HepG2 (cell line): Measurements from ENCODE around the gene SQOR. TPM values are rescaled to one million over a fixed set of nuclear protein-coding genes. Genes with fewer than 3 reads are reported as not detected.

Experiments used
- HOXA9 ChIP-seq: sonication (generic); formaldehyde crosslinking; IDR thresholded peaks from 2 replicates; pipeline ENCODE4 v1.8.1; 2022; ENCODE audit warnings: missing genetic modification reagents, mild to moderate bottlenecking, moderate library complexity, borderline replicate concordance
- IRF2 ChIP-seq: IDR thresholded peaks from 2 replicates; pipeline ENCODE4 v1.6.1; 2018; ENCODE audit warnings: missing genetic modification reagents, missing compliant biosample characterization
- KMT2A ChIP-seq: sonication (generic); formaldehyde crosslinking; IDR thresholded peaks from 2 replicates; pipeline ENCODE4 v1.4.0; 2020; ENCODE audit warnings: missing genetic modification reagents
- NFE2L2 ChIP-seq: fragments of 150-350 bp; IDR thresholded peaks from 2 replicates; pipeline ENCODE4 v1.6.1; 2014; ENCODE audit warnings: low read length
- NFYC ChIP-seq: IDR thresholded peaks from 2 replicates; pipeline ENCODE4 v1.6.1; 2016; ENCODE audit warnings: missing genetic modification reagents, missing compliant biosample characterization
- RXRA ChIP-seq: sonication (generic); formaldehyde crosslinking; IDR thresholded peaks from 2 replicates; pipeline ENCODE4 v1.5.1; 2020; ENCODE audit warnings: missing genetic modification reagents
- TBX3 ChIP-seq: fragments of 450-650 bp; IDR thresholded peaks from 2 replicates; pipeline ENCODE4 v1.6.1; 2017; ENCODE audit warnings: antibody characterized with exemption, mild to moderate bottlenecking, inconsistent platforms, borderline replicate concordance
- ZBTB7A ChIP-seq: sonication (generic); formaldehyde crosslinking; IDR thresholded peaks from 2 replicates; pipeline ENCODE4 v1.8.0; 2022; ENCODE audit warnings: mild to moderate bottlenecking, missing genetic modification reagents
- ZFP36L2 ChIP-seq: sonication (generic); formaldehyde crosslinking; IDR thresholded peaks from 2 replicates; pipeline ENCODE4 v1.4.0; 2020; ENCODE audit warnings: missing genetic modification reagents
- ZNF383 ChIP-seq: sonication (generic); formaldehyde crosslinking; IDR thresholded peaks from 2 replicates; pipeline ENCODE4 v1.4.0; 2020; ENCODE audit warnings: missing genetic modification reagents, mild to moderate bottlenecking, borderline replicate concordance
- ZNF709 ChIP-seq: sonication (generic); formaldehyde crosslinking; IDR thresholded peaks from 2 replicates; pipeline ENCODE4 v1.5.0; 2020; ENCODE audit warnings: mild to moderate bottlenecking, missing genetic modification reagents
- ZNF749 ChIP-seq: sonication (generic); formaldehyde crosslinking; IDR thresholded peaks from 2 replicates; pipeline ENCODE4 v1.8.0; 2022; ENCODE audit warnings: mild to moderate bottlenecking, missing genetic modification reagents, moderate library complexity, borderline replicate concordance
- ZNF777 ChIP-seq: sonication (generic); formaldehyde crosslinking; IDR thresholded peaks from 2 replicates; pipeline ENCODE4 v1.4.0; 2020; ENCODE audit warnings: missing genetic modification reagents
- polyA plus RNA-seq, 8 experiments: library from polyadenylated mRNA; depleted of rRNA in 3 of 8; stranded (reverse) in 7 of 8; unstranded in 1 of 8; fragments of >200 nt; fragmentation: Illumina TruSeq in 4 of 8; extraction: Trizol in 4 of 8; gene quantifications; 2 replicates each; pipeline versions ENCODE4 v1.2.1 to v1.2.3, GENCODE V29; 2011 to 2016; ENCODE audit warnings: low read depth in 4 of 8, missing spikeins in 1 of 8, mixed read lengths in 1 of 8; ENCODE audit not compliant: insufficient read depth in 1 of 8
- total RNA-seq, 5 experiments: library from RNA; depleted of rRNA; stranded (reverse); fragments of >200 nt; fragmentation: Illumina TruSeq; extraction: Trizol; gene quantifications; 2 replicates each; pipeline ENCODE4 v1.2.3, GENCODE V29; 2016; ENCODE audit warnings: low read depth in 1 of 5
- TF ChIP-seq, protein P1 (sequence below): sonication (generic); formaldehyde crosslinking; IDR thresholded peaks from 2 replicates; pipeline ENCODE4 v1.8.1; 2023; ENCODE audit warnings: mild to moderate bottlenecking, moderate library complexity, missing genetic modification reagents
- TF ChIP-seq, protein P2 (sequence below): sonication (generic); formaldehyde crosslinking; IDR thresholded peaks from 2 replicates; pipeline ENCODE4 v1.4.0; 2020; ENCODE audit warnings: missing genetic modification reagents, borderline replicate concordance
- TF ChIP-seq, protein P3 (sequence below): sonication (generic); formaldehyde crosslinking; IDR thresholded peaks from 2 replicates; pipeline ENCODE4 v1.4.0; 2020; ENCODE audit warnings: missing genetic modification reagents

The SQOR gene
- total and polyA plus RNA-seq, 2 of the 13 experiments (the other 11 are each of a cell fraction or from before 2014, with no cell fraction given), result 19.3 to 19.4 TPM

DNA sequence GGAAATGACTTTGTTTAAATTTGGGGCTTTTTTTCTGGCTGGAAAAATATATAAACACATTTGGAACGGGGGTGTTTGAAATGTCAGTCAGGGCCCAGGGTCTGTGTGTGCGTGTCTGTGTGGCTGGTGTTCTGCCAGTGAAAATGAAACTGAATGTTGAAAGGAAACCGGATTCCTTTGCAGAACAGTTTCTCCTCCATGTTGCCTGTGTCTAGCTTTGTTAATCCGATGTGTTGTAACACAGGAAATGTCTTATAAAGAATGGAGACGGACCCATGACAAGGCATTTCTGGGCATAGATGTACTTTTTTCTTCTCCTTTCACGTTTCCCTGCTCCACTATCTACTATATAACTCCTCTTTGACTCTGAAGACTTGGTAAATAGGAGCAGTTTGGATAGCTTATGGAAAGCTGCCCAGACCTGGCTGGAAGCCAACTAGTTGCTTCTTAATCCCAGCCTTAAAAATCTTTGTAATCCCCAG, 2.8 kb downstream of the SQOR start (continued):
- TF ChIP-seq, protein P1, sequence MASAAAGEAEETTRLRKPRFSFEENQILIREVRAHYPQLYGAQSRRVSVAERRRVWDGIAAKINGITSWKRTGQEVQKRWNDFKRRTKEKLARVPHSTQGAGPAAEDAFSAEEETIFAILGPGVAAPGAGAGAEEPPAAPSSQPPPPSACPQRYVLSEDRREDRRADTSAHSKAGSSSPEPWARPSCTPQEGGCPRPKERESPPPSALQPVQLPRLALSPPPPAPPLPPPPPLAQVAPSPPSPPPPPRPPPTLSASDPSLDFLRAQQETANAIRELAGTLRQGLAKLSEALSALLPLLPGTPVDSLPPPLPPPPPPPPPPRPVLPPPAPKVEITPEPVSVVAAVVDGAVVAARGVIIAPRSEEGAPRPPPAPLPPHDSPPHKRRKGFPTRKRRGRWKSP (CRISPR knock-in tag), result no peak
- no peak for TF ChIP-seq ZFP36L2 (CRISPR knock-in tag)
- no peak for TF ChIP-seq ZNF383 (CRISPR knock-in tag)
- TF ChIP-seq, protein P2, sequence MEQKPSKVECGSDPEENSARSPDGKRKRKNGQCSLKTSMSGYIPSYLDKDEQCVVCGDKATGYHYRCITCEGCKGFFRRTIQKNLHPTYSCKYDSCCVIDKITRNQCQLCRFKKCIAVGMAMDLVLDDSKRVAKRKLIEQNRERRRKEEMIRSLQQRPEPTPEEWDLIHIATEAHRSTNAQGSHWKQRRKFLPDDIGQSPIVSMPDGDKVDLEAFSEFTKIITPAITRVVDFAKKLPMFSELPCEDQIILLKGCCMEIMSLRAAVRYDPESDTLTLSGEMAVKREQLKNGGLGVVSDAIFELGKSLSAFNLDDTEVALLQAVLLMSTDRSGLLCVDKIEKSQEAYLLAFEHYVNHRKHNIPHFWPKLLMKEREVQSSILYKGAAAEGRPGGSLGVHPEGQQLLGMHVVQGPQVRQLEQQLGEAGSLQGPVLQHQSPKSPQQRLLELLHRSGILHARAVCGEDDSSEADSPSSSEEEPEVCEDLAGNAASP (CRISPR knock-in tag), result no peak
- TF ChIP-seq KMT2A (CRISPR knock-in tag), result 0 out of 2 replicates have a peak, but pooled peaks have one; percentile 23
- TF ChIP-seq ZBTB7A (CRISPR knock-in tag), result no peak
- TF ChIP-seq IRF2, result peak; percentile 61; the same call in 1 of the 2 replicates
- TF ChIP-seq, protein P3, sequence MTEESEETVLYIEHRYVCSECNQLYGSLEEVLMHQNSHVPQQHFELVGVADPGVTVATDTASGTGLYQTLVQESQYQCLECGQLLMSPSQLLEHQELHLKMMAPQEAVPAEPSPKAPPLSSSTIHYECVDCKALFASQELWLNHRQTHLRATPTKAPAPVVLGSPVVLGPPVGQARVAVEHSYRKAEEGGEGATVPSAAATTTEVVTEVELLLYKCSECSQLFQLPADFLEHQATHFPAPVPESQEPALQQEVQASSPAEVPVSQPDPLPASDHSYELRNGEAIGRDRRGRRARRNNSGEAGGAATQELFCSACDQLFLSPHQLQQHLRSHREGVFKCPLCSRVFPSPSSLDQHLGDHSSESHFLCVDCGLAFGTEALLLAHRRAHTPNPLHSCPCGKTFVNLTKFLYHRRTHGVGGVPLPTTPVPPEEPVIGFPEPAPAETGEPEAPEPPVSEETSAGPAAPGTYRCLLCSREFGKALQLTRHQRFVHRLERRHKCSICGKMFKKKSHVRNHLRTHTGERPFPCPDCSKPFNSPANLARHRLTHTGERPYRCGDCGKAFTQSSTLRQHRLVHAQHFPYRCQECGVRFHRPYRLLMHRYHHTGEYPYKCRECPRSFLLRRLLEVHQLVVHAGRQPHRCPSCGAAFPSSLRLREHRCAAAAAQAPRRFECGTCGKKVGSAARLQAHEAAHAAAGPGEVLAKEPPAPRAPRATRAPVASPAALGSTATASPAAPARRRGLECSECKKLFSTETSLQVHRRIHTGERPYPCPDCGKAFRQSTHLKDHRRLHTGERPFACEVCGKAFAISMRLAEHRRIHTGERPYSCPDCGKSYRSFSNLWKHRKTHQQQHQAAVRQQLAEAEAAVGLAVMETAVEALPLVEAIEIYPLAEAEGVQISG (CRISPR knock-in tag), result no peak
- TF ChIP-seq NFYC (CRISPR knock-in tag), result no peak
- no peak for TF ChIP-seq RXRA (CRISPR knock-in tag)
- TF ChIP-seq HOXA9 (CRISPR knock-in tag), result no peak
- no peak for TF ChIP-seq TBX3
- peak; percentile 62; the same call in 1 of the 2 replicates for TF ChIP-seq NFE2L2
- TF ChIP-seq ZNF777 (CRISPR knock-in tag), result no peak
- TF ChIP-seq ZNF709 (CRISPR knock-in tag), result no peak
- no peak for TF ChIP-seq ZNF749
- TF ChIP-seq, all 625 proteins: peak for 19
